NCI-H2227 (cell line): ENCODE data around the gene CABP7.

ENCODE experiments used
- DNase-seq: peaks from one replicate; lab custom pipeline; 2025; ENCODE audit not compliant: unreplicated experiment; lab: John Stamatoyannopoulos, UW

The CABP7 gene

DNA sequence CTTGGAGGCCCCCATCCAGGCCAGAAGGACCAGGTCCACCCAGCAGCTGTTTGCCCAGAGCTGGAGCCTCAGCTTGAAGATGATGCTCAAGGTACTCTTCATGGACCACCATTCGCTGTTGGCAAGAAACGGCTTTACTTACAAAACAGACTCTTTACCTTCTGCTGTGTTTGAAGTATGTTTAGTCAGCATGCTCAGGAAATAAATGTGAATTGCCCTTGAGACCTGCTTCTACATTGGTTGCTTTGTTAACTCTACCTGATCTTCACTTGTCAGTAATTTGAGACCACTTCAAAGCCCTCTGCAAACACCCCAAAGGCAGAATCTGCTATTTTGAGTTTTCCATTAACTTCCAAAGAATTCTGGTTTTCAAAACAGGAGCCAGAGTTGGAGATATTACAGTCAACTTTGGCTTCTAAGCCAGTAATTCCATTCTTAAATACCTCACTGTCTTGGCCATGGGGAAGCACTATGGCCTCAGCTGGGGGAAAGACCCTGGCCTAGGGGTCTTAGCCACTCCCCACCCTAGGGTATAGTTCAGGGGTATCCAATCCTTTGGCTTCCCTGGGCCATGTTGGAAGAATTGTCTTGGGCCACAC, 50.0 kb downstream of the CABP7 start:
- no peak for DNase-seq

- no peak for DNase-seq
These were observed 52.4 kb downstream of the CABP7 start for GRCh38 chr22:29772170-29772641.

DNA sequence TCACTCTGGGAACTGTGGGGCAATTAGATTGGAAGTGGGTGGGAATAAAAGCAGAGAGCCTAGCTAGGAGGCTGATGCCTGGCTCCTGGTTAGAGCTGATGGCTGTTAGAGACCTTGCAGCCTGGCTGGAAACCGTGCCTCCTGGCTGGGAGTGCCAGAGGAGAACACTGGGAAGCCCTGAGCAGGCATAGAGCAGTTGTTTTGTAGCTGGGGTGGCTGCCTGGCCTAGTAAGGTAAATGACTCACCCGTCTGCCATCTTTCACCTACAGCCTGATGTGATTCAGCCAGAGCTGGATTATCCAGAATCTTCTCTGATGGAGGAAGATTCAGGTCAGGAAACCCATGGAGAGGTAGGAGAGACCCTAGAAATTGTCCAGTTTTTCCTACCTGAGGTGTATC, 53.4 kb downstream of the CABP7 start:
- no peak for DNase-seq

- no peak for DNase-seq
These were observed 60.4 kb downstream of the CABP7 start for GRCh38 chr22:29780220-29780619.

- no peak for DNase-seq
These were observed 61.2 kb downstream of the CABP7 start for GRCh38 chr22:29780748-29781676.
